Astrocyte (in vitro differentiated cells and primary cell): ENCODE results near the gene MYO3B. TPM values are rescaled to one million over a fixed set of nuclear protein-coding genes. Genes with fewer than 3 reads are reported as not detected.

ENCODE experiments used
- DNase-seq: peaks from one replicate; pipeline ENCODE4 v3.0.0-alpha.2; 2010; ENCODE audit warnings: low read depth
- FAIRE-seq: peaks from 2 replicates; lab custom pipeline; 2011; peaks lifted over from hg19 to GRCh38; lab: Jason Lieb, UNC
- H2AFZ ChIP-seq: 2 replicates; pipeline ENCODE4 v1.6.0; 2012; ENCODE audit warnings: low read depth, low read length, inconsistent platforms
- H3K27ac ChIP-seq: 2 replicates; pipeline ENCODE4 v1.5.1; 2011; ENCODE audit warnings: low read depth, low read length, inconsistent platforms
- H3K27me3 ChIP-seq: 2 replicates; pipeline ENCODE4 v1.6.0; 2011; ENCODE audit warnings: low read length, inconsistent platforms; ENCODE audit not compliant: insufficient read depth
- H3K36me3 ChIP-seq: 2 replicates; pipeline ENCODE4 v1.5.1; 2011; ENCODE audit warnings: low read length, inconsistent platforms; ENCODE audit not compliant: insufficient read depth
- H3K4me1 ChIP-seq: 2 replicates; pipeline ENCODE4 v1.5.1; 2011; ENCODE audit warnings: low read length, inconsistent platforms; ENCODE audit not compliant: insufficient read depth
- H3K4me2 ChIP-seq: 2 replicates; pipeline ENCODE4 v1.6.0; 2012; ENCODE audit warnings: low read length, inconsistent platforms
- H3K4me3 ChIP-seq: 2 replicates; pipeline ENCODE4 v1.5.1; 2011; ENCODE audit warnings: low read depth, mild to moderate bottlenecking, low read length, inconsistent platforms; ENCODE audit not compliant: insufficient read depth
- H3K79me2 ChIP-seq: 2 replicates; pipeline ENCODE4 v1.6.0; 2012; ENCODE audit warnings: mild to moderate bottlenecking, low read length, inconsistent platforms; ENCODE audit not compliant: insufficient read depth
- H3K9ac ChIP-seq: 2 replicates; pipeline ENCODE4 v1.6.0; 2012; ENCODE audit warnings: mild to moderate bottlenecking, low read length, inconsistent platforms
- H3K9me3 ChIP-seq: 2 replicates; pipeline ENCODE4 v1.5.1; 2012; ENCODE audit warnings: low read depth, mild to moderate bottlenecking, low read length, inconsistent platforms; ENCODE audit not compliant: insufficient read depth
- H4K20me1 ChIP-seq: 2 replicates; pipeline ENCODE4 v1.6.0; 2012; ENCODE audit warnings: low read length, inconsistent platforms; ENCODE audit not compliant: insufficient read depth
- H3K27ac Mint-ChIP-seq: one replicate; pipeline ENCODE4 v1.8.0; 2021; ENCODE audit warnings: mild to moderate bottlenecking, mixed read lengths; ENCODE audit not compliant: unreplicated experiment
- H3K27me3 Mint-ChIP-seq: one replicate; pipeline ENCODE4 v1.8.0; 2021; ENCODE audit warnings: low read depth, mixed read lengths; ENCODE audit not compliant: unreplicated experiment
- H3K36me3 Mint-ChIP-seq: one replicate; pipeline ENCODE4 v1.8.0; 2021; ENCODE audit warnings: low read depth, mixed read lengths; ENCODE audit not compliant: unreplicated experiment
- H3K4me1 Mint-ChIP-seq: one replicate; pipeline ENCODE4 v1.8.0; 2021; ENCODE audit warnings: low read depth, mixed read lengths; ENCODE audit not compliant: unreplicated experiment
- H3K4me3 Mint-ChIP-seq: one replicate; pipeline ENCODE4 v1.8.0; 2021; ENCODE audit warnings: mild to moderate bottlenecking, moderate library complexity, mixed read lengths; ENCODE audit not compliant: unreplicated experiment
- H3K9me3 Mint-ChIP-seq: one replicate; pipeline ENCODE4 v1.8.0; 2021; ENCODE audit warnings: mild to moderate bottlenecking, mixed read lengths; ENCODE audit not compliant: unreplicated experiment
- CTCF ChIP-seq: IDR thresholded peaks from 2 replicates; pipeline ENCODE4 v1.5.1; 2011; ENCODE audit warnings: low read depth, mild to moderate bottlenecking, inconsistent platforms, low read length, moderate library complexity; ENCODE audit not compliant: insufficient read depth
- EZH2 ChIP-seq: IDR thresholded peaks from 2 replicates; pipeline ENCODE4 v1.6.1; 2012; ENCODE audit warnings: mild to moderate bottlenecking, low read length, inconsistent platforms; ENCODE audit not compliant: insufficient read depth
- total RNA-seq: library from RNA; stranded (reverse); gene quantifications from 2 replicates; pipeline ENCODE4 v1.2.1, GENCODE V29; 2021

Gene MYO3B
- total RNA-seq, 1 donor from 2014 or later, result not detected

- H3K4me2 ChIP-seq, result no peak overlapping the region
- no peaks in the 10 kb centered on the region for H3K27me3 ChIP-seq
- no peak overlapping the region for H3K4me3 ChIP-seq
- H3K27ac Mint-ChIP-seq, result no peak overlapping the region
- no peaks in the 10 kb centered on the region for H4K20me1 ChIP-seq
- TF ChIP-seq EZH2, result no peak
- no peak for TF ChIP-seq CTCF
- H3K36me3 ChIP-seq, result no peaks in the 10 kb centered on the region
- no peak for DNase-seq
- H3K79me2 ChIP-seq, result no peaks in the 10 kb centered on the region
- no peaks in the 10 kb centered on the region for H3K9me3 ChIP-seq
- no peak overlapping the region for H3K4me3 Mint-ChIP-seq
- FAIRE-seq, result no peak
- H3K9me3 Mint-ChIP-seq, result no peaks in the 10 kb centered on the region
- no peak overlapping the region for H3K27ac ChIP-seq
- peaks cover 6% of the 10 kb centered on the region for H3K4me1 Mint-ChIP-seq
- H2AFZ ChIP-seq, result no peak overlapping the region
- H3K36me3 Mint-ChIP-seq, result no peaks in the 10 kb centered on the region
- H3K4me1 ChIP-seq, result no peaks in the 10 kb centered on the region
- no peaks in the 10 kb centered on the region for H3K27me3 Mint-ChIP-seq
- no peak overlapping the region for H3K9ac ChIP-seq
These were observed 314.1 kb downstream of the MYO3B start for GRCh38 chr2:170492010-170492409.

- Histone ChIP-seq H3K4me3 (no peak overlapping the region), H3K36me3 (no peaks in the 10 kb centered on the region), H3K79me2 (no peaks in the 10 kb centered on the region), H2AFZ (no peak overlapping the region), H3K27me3 (no peaks in the 10 kb centered on the region), H3K9me3 (no peaks in the 10 kb centered on the region), H3K4me2 (no peak overlapping the region), H4K20me1 (no peaks in the 10 kb centered on the region), H3K9ac (no peak overlapping the region), H3K4me1 (no peaks in the 10 kb centered on the region), H3K27ac (no peak overlapping the region)
- no peak for TF ChIP-seq EZH2
- no peak for TF ChIP-seq CTCF
- H3K36me3 Mint-ChIP-seq, result no peaks in the 10 kb centered on the region
- DNase-seq (no peak), FAIRE-seq (no peak)
- no peak overlapping the region for H3K27ac Mint-ChIP-seq
- H3K9me3 Mint-ChIP-seq, result no peaks in the 10 kb centered on the region
- peaks cover 6% of the 10 kb centered on the region for H3K4me1 Mint-ChIP-seq
- peaks cover under 1% of the 10 kb centered on the region for H3K27me3 Mint-ChIP-seq
- H3K4me3 Mint-ChIP-seq, result no peak overlapping the region
These were observed 315.6 kb downstream of the MYO3B start for GRCh38 chr2:170493426-170494097.

GRCh38 chr2:170495896-170496295 lies 317.9 kb downstream of the MYO3B start:
- TF ChIP-seq CTCF (no peak), EZH2 (no peak)
- no peaks in the 10 kb centered on the region for H3K9me3 Mint-ChIP-seq
- no peaks in the 10 kb centered on the region for H3K9me3 ChIP-seq
- H3K27ac Mint-ChIP-seq, result no peak overlapping the region
- no peak overlapping the region for H3K27ac ChIP-seq
- no peak overlapping the region for H3K4me3 Mint-ChIP-seq
- DNase-seq (no peak), FAIRE-seq (no peak)
- H3K36me3 Mint-ChIP-seq, result no peaks in the 10 kb centered on the region
- no peaks in the 10 kb centered on the region for H3K36me3 ChIP-seq
- H3K4me2 ChIP-seq, result no peak overlapping the region
- H3K4me3 ChIP-seq, result no peak overlapping the region
- no peaks in the 10 kb centered on the region for H3K4me1 ChIP-seq
- H2AFZ ChIP-seq, result no peak overlapping the region
- H3K27me3 ChIP-seq, result peaks cover 2% of the 10 kb centered on the region
- peaks cover 6% of the 10 kb centered on the region for H3K4me1 Mint-ChIP-seq
- H3K79me2 ChIP-seq, result no peaks in the 10 kb centered on the region
- H3K9ac ChIP-seq, result no peak overlapping the region
- H3K27me3 Mint-ChIP-seq, result peaks cover 14% of the 10 kb centered on the region
- no peaks in the 10 kb centered on the region for H4K20me1 ChIP-seq
